Tibial nerve (tissue), 4 donors: Measurements from ENCODE around the gene DLGAP1. TPM values are rescaled to one million over a fixed set of nuclear protein-coding genes. Genes with fewer than 3 reads are reported as not detected.

Experiments used
- DNase-seq, 2 donors: peaks; one replicate each; pipeline ENCODE4 v3.0.0-alpha.2; 2019; ENCODE audit warnings: low spot score in 2 of 2
- H3K27ac ChIP-seq, 4 donors: fragments of 200-600 bp; sonication (generic) in 3 of 4; one replicate each; pipeline ENCODE4 v1.5.1; 2017 to 2019; ENCODE audit warnings: mild to moderate bottlenecking in 1 of 4
- H3K27me3 ChIP-seq, 2 donors: fragments of 200-600 bp; sonication (generic) in 1 of 2; one replicate each; pipeline versions ENCODE4 v1.5.1 to v1.6.0; 2017 to 2019
- H3K36me3 ChIP-seq, 3 donors: fragments of 200-600 bp; sonication (generic); one replicate each; pipeline ENCODE4 v1.5.1; 2018 to 2019
- H3K4me1 ChIP-seq, 4 donors: fragments of 200-600 bp; sonication (generic) in 3 of 4; one replicate each; pipeline ENCODE4 v1.5.1; 2017 to 2019
- H3K4me3 ChIP-seq, 4 donors: fragments of 200-600 bp; sonication (generic) in 3 of 4; one replicate each; pipeline ENCODE4 v1.5.1; 2017 to 2019; ENCODE audit warnings: mild to moderate bottlenecking in 1 of 4, moderate library complexity in 1 of 4
- H3K9me3 ChIP-seq, 4 donors: fragments of 200-600 bp; sonication (generic) in 3 of 4; one replicate each; pipeline ENCODE4 v1.5.1; 2017 to 2019
- CTCF ChIP-seq, 5 experiments: fragments of 200-600 bp in 3 of 5; fragments of 450-650 bp in 2 of 5; sonication (generic) in 3 of 5; IDR thresholded peaks; one replicate each; pipeline ENCODE4 v1.5.1; 2016 to 2019; ENCODE audit warnings: antibody characterized with exemption in 5 of 5, mild to moderate bottlenecking in 3 of 5, moderate library complexity in 2 of 5
- EP300 ChIP-seq, 2 donors: sonication (generic); formaldehyde crosslinking; IDR thresholded peaks; one replicate each; pipeline ENCODE4 v1.6.1; 2017; ENCODE audit warnings: antibody characterized with exemption in 2 of 2, mild to moderate bottlenecking in 1 of 2
- POLR2A ChIP-seq, 2 donors: fragments of 450-650 bp; IDR thresholded peaks; one replicate each; pipeline ENCODE4 v1.6.1; 2017; ENCODE audit warnings: antibody characterized with exemption in 2 of 2, mild to moderate bottlenecking in 2 of 2, moderate library complexity in 2 of 2
- WGBS, 2 donors: methylation state at CpG; one replicate each; pipeline ENCODE4 v1.1.5; 2018; 5-methylcytosine and 5-hydroxymethylcytosine counted together
- small RNA-seq: library from RNA; depleted of rRNA; stranded (forward); fragments of <200 nt; gene quantifications from one replicate; pipeline ENCODE3, GENCODE V24; 2016
- total RNA-seq, 4 donors: library from RNA; depleted of rRNA; stranded (reverse); fragments of >200 nt; gene quantifications; one replicate each; pipeline ENCODE4 v1.1.0, GENCODE V29; 2016

DLGAP1 gene
- total RNA-seq, 4 donors from 2014 or later: 1.5 to 18.3 (median 2.5) TPM

DNA sequence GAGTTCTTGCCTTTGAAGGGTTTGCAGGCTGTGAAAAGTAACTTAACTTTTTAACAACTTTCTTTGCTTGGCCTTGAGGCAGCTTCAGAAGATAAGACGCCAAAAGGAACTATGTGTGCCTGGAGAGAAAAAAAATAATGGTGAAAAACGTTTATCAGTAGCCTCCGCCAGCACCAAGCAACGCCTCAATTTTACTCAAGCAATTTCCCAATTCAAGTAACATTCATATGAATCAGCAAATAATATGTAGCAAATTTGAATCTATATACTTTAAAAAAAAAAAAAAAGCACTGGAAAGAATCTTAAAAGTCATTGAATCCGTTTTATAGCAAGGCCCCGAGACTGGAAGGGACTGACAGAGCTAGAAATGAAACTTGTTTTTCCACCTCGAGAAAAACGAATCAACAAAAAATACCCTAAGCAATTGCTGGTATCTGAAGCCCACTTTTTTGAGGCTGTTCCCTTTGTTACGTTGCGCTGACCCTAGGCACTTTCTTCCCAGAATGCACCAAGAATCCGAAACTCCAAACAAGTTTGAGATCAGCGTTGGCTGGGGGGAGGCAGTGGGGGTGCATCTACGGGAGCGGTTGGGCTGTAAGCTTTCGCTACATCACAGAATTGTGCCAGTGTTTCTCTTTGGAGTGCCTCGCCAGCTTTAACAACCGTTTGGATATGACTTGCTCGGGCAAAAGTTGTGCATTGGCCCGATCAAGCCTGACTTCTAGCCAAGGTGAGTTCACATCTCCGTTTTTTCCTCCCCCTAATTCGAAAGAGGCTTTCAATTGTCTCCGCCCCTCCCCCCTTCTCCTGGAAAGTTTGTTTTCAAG lies 1007.8 kb downstream of the DLGAP1 start:
- H3K27ac ChIP-seq: peak overlapping the region; percentile 97 to 99 (median 98)
- WGBS, 2 donors: 3 to 6% methylated on average over 22 of the region's 22 CpGs
- no peaks in the 10 kb centered on the region for H3K27me3 ChIP-seq
- peak in 1 of 2 donors; percentile 26 for DNase-seq
- no peaks in the 10 kb centered on the region for H3K9me3 ChIP-seq
- H3K4me3 ChIP-seq: peak overlapping the region; percentile 64 to 92 (median 80)
- TF ChIP-seq EP300 (IDR thresholded peaks at IDR 0.05) (no peak), POLR2A (IDR thresholded peaks at IDR 0.05) (no peak), CTCF (IDR thresholded peaks at IDR 0.05) (no peak)
- no peaks in the 10 kb centered on the region for H3K36me3 ChIP-seq
- H3K4me1 ChIP-seq: peaks cover 0 to 12% (median 2%) of the 10 kb centered on the region in 4 donors

Small RNA genes lying within 50 kb of the gene (small RNA-seq; reads per million reads assigned to genes)
- gene AP005208.1 (not detected), gene AP005403.1 (not detected), gene MIR6718 (not detected), gene RN7SL39P (not detected), gene RNU6-831P (not detected)
